Left colon (tissue), 2 donors: ENCODE data around the gene TRAF5. TPM values are rescaled to one million over a fixed set of nuclear protein-coding genes. Genes with fewer than 3 reads are reported as not detected.
A peak's percentile ranks its signal among the peaks of the same experiment; 100 is the strongest.

Source experiments
- ATAC-seq: fragments of 200-7000 bp; cut with Tn5 transposase; one replicate; pipeline ENCODE4 v1.9.1; 2020; ENCODE audit warnings: mild to moderate bottlenecking, moderate library complexity
- DNase-seq, 2 donors: peaks; one replicate each; pipeline ENCODE4 v3.0.0-alpha.2; 2020
- intact Hi-C, 2 donors: fragments of 100-400 bp; cut with DNase I in 1 of 2; cut with micrococcal nuclease in 1 of 2; formaldehyde crosslinking; loops; one replicate each; pipeline versions ENCODE4 v1.11.2 to v1.14.0; 2022; cut with DNase I, micrococcal nuclease
- total RNA-seq, 2 donors: library from RNA; stranded (reverse); fragmentation: NEBNext Ultra II Directional; extraction: Animal tissue kit (Norgen Biotek cat#: 25700); gene quantifications; one replicate each; pipeline ENCODE4 v1.2.1, GENCODE V29; 2021
- donor health status: DM: no; HTN: no; CAD: no.
- donor health status: DM: yes; HTN: yes; CAD: no.

TRAF5 gene
- total RNA-seq, 2 donors from 2014 or later = 15.0 to 16.2 TPM

GRCh38 chr1:211324992-211325775 lies 1.4 kb upstream of the TRAF5 start:
- DNase-seq (no peak), ATAC-seq (peak; percentile 36)
- intact Hi-C loops = loop anchor here in 1 of 2 donors (10.0 kb wide), 2 partner anchors 150 to 190 kb away; no protein-coding TSS in a partner anchor

DNA sequence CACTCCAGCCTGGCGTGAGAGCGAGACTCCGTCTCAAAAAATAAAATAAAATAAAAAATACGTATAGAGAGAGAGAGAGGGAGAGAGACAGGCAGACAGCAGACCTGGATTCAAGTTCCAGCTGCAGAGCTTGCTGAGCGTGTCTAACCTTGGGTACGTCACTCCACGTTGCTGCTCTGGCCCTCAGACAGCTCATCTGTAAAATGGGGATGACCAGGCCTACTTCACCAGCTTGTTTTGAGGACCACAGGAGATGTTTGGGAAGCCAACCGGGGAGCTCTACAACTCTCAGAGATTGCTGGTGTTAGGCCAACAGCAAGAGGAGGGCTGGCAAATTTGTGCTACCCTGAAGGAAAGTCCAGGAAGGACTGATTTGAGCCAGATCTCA lies 499 bp upstream of the TRAF5 start:
- DNase-seq (no peak), ATAC-seq (no peak)
- intact Hi-C loops = loop anchor here in 1 of 2 donors (10.0 kb wide), 2 partner anchors 149 to 189 kb away; no protein-coding TSS in a partner anchor

DNA sequence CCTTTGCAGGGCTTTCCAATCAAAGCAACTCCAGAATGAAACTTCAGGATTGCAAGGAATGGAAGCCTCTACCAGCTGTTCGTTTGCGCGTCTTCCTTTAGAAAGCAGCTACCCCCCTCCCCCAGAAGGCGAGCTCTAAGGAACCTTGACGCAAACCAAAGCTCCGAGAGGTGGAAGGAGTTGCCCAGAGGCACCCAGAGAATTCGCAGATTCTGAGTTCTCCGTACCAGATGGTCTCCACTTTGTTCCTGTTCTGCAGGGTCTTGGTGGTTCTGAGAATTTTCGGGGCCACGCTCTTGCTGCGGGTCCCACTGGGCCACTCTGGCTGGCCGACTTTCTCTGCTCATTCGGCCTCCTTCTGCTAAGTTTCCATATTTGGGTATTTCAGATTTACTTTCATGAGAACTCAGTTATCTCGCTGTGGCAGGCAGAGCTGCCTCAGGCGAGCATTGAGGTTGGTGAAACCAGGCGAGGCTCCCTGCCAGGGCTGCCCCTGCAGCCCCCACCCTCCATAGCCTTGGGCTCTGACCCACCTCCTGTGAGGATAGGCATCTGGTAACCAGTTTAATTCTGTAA lies 801 bp downstream of the TRAF5 start:
- peak; percentile 39 for ATAC-seq
- intact Hi-C loops = loop anchor here in 1 of 2 donors (10.0 kb wide), 2 partner anchors 147 to 187 kb away; no protein-coding TSS in a partner anchor
- DNase-seq = peak in 1 of 2 donors; percentile 66

- ATAC-seq = no peak
- intact Hi-C loops = loop anchor here in 1 of 2 donors (10.0 kb wide), 2 partner anchors 147 to 187 kb away; no protein-coding TSS in a partner anchor
These were observed 1.6 kb downstream of the TRAF5 start for GRCh38 chr1:211328084-211328694.

DNA sequence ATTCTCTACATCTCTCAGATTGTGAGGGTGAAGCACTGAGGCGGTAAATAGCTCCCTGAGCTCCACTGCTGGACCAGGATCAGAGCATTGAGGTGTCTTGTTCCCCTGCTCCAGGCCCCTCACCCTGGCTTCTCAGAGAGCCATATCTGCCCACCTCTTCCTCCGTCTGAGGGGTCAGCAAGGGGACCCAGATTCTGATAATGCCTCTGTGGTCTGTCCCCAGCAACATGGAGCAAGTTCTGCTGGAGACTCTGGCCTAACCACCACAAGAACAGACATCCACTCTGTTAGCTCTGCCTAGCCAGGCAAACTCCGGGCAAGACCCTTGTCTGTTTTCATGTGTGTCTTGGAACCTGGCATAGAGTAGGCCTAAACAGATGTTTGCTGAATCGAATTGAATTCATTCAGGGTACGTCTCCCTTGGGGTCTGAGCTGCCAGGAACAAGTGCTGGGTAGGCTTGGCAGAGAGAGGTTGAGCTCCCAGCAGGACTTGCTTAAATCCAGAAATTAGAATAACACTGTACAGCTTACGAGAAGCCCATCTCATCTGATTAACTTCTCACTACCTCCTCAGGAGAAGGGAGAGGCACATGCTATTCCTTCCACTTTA lies 2.3 kb downstream of the TRAF5 start:
- intact Hi-C loops = loop anchor here in 1 of 2 donors (10.0 kb wide), 2 partner anchors 146 to 186 kb away; no protein-coding TSS in a partner anchor
- DNase-seq = no peak
- no peak for ATAC-seq

More at GRCh38 chr1:211328084-211328694, 1.6 kb downstream of the TRAF5 start:
- no peak for DNase-seq

GRCh38 chr1:211329764-211330201 lies 3.1 kb downstream of the TRAF5 start:
- no peak for DNase-seq
- intact Hi-C loops = loop anchor here in 1 of 2 donors (10.0 kb wide), 2 partner anchors 145 to 185 kb away; no protein-coding TSS in a partner anchor

DNA sequence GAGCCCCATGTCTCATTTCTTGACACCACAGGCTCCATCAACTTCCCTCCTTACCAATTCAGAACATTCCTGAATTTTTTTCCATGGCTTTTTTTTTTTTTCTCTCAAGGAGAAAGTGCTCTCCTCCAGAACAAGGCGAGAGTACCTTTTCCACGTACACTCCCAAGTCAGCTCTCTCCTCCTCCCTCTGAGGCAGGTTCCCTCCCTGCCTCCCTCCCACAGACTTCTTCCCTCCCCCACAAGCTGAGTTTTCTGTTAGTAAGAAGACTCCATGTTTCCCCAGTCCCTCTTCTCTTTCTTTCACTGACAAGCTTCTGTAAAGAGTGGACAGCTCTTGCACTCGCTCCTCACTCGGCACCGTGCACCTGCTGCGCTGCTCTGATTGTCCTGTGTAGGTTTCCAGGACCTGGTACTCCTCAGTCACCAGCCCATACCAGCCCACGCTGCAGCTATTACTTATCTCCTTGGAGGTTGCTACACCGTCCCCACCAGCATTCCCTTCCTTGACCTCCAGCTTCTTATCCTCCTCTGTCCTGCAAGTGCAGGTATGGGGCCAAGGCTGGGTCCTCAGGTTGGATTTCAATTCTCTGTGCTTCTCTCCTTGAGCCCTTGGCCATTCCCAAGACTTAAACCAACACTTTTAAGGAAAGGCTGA lies 3.8 kb downstream of the TRAF5 start:
- intact Hi-C loops = no loop called here
- no peak for ATAC-seq
- no peak for DNase-seq

More at GRCh38 chr1:211329764-211330201, 3.1 kb downstream of the TRAF5 start:
- ATAC-seq = peak; percentile 18

DNA sequence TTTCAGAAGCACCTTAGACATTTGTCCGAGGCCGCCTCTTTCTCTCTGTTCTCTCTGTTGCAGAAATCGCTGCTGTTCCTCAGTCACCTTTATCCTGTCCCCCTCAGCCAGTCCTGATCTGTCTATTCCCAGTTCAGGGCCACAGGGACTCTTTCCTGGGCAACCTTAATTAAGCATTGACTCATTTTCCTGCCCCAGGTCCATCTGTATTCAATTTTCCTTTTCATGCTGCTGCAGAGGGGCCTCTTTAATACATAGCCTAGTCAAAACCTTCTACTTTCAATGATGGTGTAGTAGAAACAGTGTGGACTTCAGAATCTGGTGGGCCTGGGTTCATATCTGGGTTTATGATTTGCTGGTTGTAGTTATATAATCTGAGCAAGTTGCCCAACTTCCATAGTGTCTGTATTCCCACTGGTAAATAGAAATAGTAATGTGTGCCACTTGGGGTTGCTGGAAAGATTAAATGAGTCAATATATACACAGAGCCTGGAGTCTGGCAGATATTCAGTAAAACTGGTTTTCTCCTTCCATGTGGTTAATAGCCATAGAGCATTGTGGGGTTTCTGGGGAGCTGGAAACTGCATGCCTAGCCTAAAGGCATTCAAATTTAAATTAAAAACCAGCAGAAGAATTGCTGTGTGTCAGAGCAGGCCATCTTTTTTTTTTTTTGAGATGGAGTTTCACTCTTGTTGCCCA lies 4.5 kb downstream of the TRAF5 start:
- intact Hi-C loops = no loop called here
- ATAC-seq = no peak
- no peak for DNase-seq

DNA sequence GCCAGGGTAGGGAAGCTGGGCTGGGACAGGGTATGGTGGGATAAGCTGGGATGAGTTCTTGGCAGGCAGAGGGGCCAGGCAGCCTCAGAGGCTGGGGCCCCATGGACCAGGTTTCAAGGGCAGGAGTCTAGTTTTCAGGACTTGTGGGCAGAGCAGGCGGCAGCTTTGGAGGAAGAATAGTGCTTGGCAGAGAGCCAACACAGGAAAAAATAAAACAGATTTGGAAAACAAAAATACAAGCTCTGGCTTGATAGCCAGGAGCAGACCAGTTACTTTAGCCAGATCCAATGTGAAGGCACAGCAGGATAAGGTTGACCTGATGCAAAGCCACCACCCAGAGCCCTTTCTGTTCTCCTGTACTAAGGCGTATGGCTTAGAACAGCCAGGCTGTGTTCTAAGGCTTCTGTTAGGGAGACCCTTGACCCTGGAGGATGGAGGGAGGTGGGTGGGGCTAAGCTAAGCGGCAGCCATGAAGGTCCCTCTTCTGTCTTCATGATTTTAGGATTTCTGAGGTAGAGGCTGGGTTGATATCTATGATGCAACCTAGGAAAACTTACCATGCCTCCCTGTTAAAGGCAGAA lies 5.5 kb downstream of the TRAF5 start:
- intact Hi-C loops = no loop called here
- ATAC-seq = no peak
- DNase-seq = no peak

DNA sequence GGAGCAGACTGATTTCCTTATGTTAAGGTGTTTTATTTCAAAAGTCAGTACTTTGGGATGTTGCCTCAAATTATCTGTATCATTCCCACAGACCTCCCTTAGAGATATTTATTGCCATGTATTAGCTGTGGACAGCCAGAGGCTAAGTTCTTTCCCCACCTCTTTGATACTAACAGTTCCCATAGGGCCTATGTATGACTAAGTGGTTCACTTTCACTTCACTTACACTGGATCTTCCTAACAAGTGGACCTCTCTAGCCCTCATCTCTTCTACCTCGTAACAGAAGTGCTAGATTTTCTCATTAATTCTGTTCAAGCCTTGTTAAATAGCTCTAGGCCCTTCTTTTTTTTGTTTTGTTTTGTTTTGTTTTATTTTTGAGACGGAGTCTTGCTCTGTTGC lies 6.2 kb downstream of the TRAF5 start:
- intact Hi-C loops = no loop called here
- no peak for ATAC-seq
- DNase-seq = no peak

DNA sequence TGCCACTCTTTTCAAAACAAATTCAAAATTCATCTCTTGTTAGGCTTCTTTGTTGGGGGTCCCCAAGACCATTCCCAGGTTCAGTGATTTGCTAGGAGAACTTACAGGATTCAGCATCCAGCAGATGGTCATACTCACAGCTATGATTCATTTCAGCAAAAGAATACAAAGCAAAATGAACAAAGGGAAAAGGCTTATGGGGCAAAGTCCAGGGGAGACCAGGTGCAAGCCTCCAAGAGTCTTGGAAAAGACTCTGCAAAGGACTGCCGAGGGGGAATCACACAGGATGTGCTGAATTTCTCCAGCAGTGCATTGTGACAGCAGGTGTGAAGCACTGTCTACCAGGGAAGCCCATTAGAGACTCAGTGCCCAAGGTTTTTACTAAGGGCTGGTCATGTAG lies 7.3 kb downstream of the TRAF5 start:
- no peak for DNase-seq

GRCh38 chr1:211334986-211335385 lies 8.4 kb downstream of the TRAF5 start:
- ATAC-seq (no peak), DNase-seq (no peak)
- intact Hi-C loops = no loop called here

More for the DNA sequence above, 7.3 kb downstream of the TRAF5 start:
- peak; percentile 4 for ATAC-seq
- intact Hi-C loops = no loop called here

DNA sequence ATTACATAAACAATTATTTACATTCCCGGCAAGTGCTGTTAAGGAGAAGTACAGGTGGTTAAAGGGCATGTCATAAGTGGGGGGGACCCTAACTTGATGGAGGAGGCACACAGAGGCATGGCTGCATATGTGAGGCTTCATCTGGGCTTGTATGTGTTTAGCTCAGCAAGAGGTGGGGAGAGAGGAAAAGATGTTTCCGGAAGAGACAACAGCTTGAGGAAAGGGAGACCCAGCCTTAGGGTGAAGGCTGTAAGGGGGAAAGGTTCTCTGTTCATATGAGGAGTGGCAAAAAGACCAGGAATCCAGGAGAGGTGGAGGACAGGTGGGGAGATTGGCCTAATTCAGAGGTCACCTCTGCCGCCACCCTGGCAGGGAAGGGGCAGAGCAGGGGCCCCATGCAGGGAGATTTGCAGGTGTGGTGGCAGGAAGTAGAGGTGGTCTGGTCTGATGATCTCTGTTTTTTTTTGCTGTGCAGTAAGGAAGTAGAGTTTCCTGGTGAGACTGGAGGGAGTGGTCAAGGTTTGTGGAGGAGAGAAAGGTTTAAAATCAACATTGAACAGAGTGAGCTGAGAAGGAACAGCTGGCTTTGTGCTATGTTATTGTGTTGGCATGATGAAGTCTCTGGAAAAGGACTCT lies 9.0 kb downstream of the TRAF5 start:
- DNase-seq = peak; percentile 56 to 63
- intact Hi-C loops = no loop called here
- peak; percentile 80 for ATAC-seq

GRCh38 chr1:211336161-211336560 lies 9.5 kb downstream of the TRAF5 start:
- ATAC-seq (peak; percentile 71), DNase-seq (peak; percentile 68 to 72)
- intact Hi-C loops = no loop called here

DNA sequence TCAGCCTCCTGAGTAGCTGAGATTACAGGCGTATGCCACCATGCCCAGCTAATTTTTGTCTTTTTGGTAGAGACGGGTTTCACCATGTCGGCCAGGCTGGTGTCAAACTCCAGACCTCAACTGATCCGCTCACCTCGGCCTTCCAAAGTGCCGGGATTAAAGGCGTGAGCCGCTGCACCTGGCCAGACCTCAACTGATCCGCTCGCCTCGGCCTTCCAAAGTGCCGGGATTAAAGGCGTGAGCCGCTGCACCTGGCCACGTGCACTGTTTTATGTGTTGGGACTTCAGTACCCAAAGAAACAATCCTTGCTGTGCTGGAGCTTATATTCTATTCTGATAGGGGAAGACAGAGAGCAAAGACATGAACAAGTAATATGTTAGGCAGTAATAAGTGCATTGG lies 10.1 kb downstream of the TRAF5 start:
- intact Hi-C loops = no loop called here
- ATAC-seq (peak; percentile 31), DNase-seq (peak in 1 of 2 donors; percentile 45)

DNA sequence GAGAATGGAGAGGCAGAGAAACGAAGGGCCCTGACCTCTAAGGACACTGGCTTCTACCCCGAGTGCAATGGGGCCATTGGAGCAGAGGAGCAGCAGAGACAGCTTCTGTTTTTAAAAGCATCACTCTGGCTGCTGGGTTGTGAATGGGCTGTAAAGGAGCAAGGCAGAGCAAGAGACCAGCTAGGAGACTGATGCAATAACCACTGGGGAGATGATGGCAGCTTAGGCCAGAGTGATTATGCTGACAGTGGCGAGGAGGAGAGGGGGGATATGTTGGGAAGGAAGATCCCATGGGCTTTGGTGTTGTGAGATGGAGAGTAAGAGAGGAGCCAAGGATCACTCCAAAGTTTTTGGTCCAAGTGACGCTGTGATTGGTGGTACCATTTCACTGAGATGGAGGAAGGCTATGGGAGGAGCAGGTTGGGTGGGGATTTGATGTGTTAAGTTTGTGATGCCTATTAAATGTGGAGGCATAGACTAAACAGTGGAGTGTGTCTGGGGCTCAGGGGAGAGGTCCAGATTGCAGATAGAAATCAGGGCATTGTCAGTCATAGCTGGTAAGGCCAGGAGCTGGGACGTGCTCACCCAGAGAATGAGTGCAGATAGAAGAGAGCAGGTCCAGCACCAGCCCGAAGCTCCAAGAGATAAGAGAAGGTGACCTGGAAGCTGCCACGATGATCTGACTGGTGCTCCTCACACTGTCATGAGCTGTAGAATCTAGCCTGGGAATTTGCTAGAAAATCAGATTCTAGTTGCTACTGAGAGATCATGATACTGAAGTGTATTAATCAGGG lies 11.0 kb downstream of the TRAF5 start:
- ATAC-seq (no peak), DNase-seq (no peak)
- intact Hi-C loops = no loop called here
